ENCODE results near the gene CD320.
"Not testable (repeated sequence)": the region's sequence is repeated elsewhere in the genome, so short reads cannot be mapped to it uniquely, and the experiment has no call there.

The CD320 gene

DNA sequence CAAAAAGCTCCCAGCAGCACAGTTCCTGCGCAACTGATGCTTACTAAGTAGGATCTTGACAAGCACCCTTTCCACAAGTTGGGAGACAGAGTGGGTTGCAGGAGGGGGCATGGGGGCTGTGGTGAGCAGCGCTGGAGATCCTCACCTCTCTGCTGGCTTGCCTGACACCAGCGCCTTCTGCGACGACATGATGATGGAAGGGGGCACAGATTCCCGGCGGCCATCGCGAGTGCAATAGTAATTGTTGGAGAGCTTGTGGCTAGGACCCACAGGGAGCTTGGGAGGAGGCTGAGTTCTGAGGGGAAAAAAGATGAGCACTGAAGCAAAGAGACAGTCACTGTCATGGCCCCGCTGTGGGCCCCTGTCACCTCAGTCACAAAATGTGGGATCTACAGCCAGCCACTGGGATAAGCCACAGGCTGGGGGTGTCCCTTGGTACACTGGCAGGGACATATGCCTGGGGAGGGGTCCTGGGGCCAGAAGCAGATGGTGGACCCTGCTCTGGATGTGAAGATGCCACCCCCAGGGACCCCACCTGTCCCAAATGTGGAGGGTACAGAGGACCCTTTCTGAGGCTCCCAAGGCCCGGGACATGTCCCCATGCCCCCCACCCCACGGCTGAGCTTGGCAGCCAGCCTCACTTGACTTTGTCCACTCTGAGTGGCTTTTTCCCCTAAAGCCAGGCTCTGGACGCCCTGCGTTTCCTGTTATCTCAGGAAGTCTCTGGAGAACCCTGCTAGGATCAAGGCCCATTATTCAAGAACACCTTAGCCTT, 8.4 kb upstream of the CD320 start:
- Histone ChIP-seq H3K4me1 (ENCODE audit: control insufficient read depth, insufficient read depth, low read length) (peaks cover 11% of the 10 kb centered on the region), H3K36me3 (ENCODE audit: insufficient read depth, low read length) (peaks cover 28% of the 10 kb centered on the region), H3K4me3 (ENCODE audit: low read length) (no peak overlapping the region), H3K27me3 (ENCODE audit: control insufficient read depth, insufficient read depth, low read length) (no peaks in the 10 kb centered on the region), H3K9ac (ENCODE audit: low read depth, low read length) (no peak overlapping the region), H3K4me2 (ENCODE audit: low read length) (no peak overlapping the region), H3K9me3 (replicated peaks; ENCODE audit: low read length) (no peaks in the 10 kb centered on the region)

GRCh38 chr19:8314981-8315640, 7.0 kb upstream of the CD320 start:
- H3K9me3 ChIP-seq (replicated peaks; ENCODE audit: low read length); H3K9ac ChIP-seq (ENCODE audit: low read depth, low read length); H3K4me2 ChIP-seq (ENCODE audit: low read length); H3K27me3 ChIP-seq (ENCODE audit: control insufficient read depth, insufficient read depth, low read length); H3K4me1 ChIP-seq (ENCODE audit: control insufficient read depth, insufficient read depth, low read length); H3K4me3 ChIP-seq (ENCODE audit: low read length): not testable (repeated sequence)
- peaks cover 35% of the 10 kb centered on the region for H3K36me3 ChIP-seq (ENCODE audit: insufficient read depth, low read length)

GRCh38 chr19:8311461-8312260, 3.5 kb upstream of the CD320 start:
- Histone ChIP-seq H3K4me1 (ENCODE audit: control insufficient read depth, insufficient read depth, low read length) (peaks cover 13% of the 10 kb centered on the region), H3K4me3 (ENCODE audit: low read length) (no peak overlapping the region), H3K9ac (ENCODE audit: low read depth, low read length) (no peak overlapping the region), H3K36me3 (ENCODE audit: insufficient read depth, low read length) (peaks cover 35% of the 10 kb centered on the region), H3K9me3 (replicated peaks; ENCODE audit: low read length) (no peaks in the 10 kb centered on the region), H3K4me2 (ENCODE audit: low read length) (no peak overlapping the region), H3K27me3 (ENCODE audit: control insufficient read depth, insufficient read depth, low read length) (no peaks in the 10 kb centered on the region)

DNA sequence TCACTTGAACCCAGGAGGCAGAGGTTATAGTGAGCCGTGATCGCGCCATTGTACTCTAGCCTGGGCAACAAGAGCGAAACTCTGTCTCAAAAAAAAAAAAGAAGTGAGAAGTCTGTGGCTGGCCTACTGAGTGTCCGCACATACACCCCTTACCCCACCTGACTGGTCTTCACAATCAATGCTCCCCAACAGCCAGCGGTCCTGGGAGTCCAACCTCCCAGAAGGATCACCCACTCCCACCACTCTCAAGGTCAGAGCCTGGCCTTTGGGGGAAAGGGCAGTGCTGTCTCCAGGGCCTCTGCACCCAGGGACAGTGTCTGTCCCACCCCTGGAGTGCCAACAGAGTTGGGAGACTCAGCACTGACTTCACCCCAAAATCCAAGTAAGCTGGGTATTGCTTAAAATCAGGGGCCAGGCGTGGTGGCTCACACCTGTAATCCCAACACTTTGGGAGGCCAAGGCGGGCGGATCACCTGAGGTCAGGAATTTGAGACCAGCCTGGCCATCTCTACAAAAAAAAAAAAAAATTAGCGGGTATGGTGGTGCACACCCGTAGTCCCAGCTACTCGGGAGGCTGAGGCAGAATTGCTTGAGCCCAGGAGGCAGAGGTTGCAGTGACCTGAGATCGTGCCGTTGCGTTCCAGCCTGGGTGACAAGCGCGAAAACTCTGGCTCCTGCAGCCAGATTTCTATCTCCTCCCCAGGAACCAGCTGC, 2.3 kb upstream of the CD320 start:
- Histone ChIP-seq H3K27me3 (ENCODE audit: control insufficient read depth, insufficient read depth, low read length) (no peaks in the 10 kb centered on the region), H3K9ac (ENCODE audit: low read depth, low read length) (no peak overlapping the region), H3K36me3 (ENCODE audit: insufficient read depth, low read length) (peaks cover 29% of the 10 kb centered on the region), H3K4me3 (ENCODE audit: low read length) (no peak overlapping the region), H3K4me2 (ENCODE audit: low read length) (no peak overlapping the region), H3K4me1 (ENCODE audit: control insufficient read depth, insufficient read depth, low read length) (peaks cover 13% of the 10 kb centered on the region), H3K9me3 (replicated peaks; ENCODE audit: low read length) (no peaks in the 10 kb centered on the region)

- no peaks in the 10 kb centered on the region for H3K9me3 ChIP-seq (replicated peaks; ENCODE audit: low read length)
- peaks cover 20% of the 10 kb centered on the region for H3K36me3 ChIP-seq (ENCODE audit: insufficient read depth, low read length)
- H3K9ac ChIP-seq (ENCODE audit: low read depth, low read length): peak overlapping the region; percentile 80
- H3K4me1 ChIP-seq (ENCODE audit: control insufficient read depth, insufficient read depth, low read length): peaks cover 13% of the 10 kb centered on the region
- peak overlapping the region; percentile 77 for H3K4me3 ChIP-seq (ENCODE audit: low read length)
- peak overlapping the region; percentile 99 for H3K4me2 ChIP-seq (ENCODE audit: low read length)
- no peaks in the 10 kb centered on the region for H3K27me3 ChIP-seq (ENCODE audit: control insufficient read depth, insufficient read depth, low read length)
Measured at GRCh38 chr19:8308891-8309291, 733 bp upstream of the CD320 start.

DNA sequence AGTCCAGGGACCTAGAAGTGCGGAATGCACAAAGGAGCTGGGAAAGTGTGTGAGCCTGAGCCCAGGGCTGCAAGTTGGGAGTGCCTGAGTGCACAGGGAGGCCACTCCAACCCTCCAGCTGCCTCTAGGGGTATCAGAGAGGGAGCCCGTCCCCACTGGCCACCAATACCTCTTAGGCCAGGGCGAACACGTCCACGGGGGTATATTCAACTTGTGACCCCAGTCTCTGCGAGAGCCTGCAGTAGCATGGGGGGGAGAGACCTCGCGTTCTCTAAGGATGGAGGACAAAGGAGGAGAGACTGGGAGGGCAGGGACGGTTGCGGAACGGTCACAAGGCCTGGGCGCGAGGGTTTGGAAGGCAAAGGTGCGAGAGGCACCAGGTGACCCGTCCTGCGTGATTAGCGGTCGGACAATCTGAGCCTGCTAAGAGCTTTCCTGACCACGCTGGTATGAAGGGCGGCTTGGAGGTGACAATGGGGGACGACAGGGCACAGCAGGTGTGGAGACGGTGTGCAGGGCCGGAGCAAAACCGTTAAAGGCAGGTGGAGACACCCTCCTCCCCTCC, 676 bp downstream of the CD320 start:
- H3K4me2 ChIP-seq (ENCODE audit: low read length): peak overlapping the region; percentile 99

GRCh38 chr19:8306235-8307054, 1.7 kb downstream of the CD320 start:
- Histone ChIP-seq H3K4me1 (ENCODE audit: control insufficient read depth, insufficient read depth, low read length) (peaks cover 13% of the 10 kb centered on the region), H3K9ac (ENCODE audit: low read depth, low read length) (no peak overlapping the region), H3K36me3 (ENCODE audit: insufficient read depth, low read length) (peaks cover 7% of the 10 kb centered on the region), H3K27me3 (ENCODE audit: control insufficient read depth, insufficient read depth, low read length) (no peaks in the 10 kb centered on the region), H3K4me3 (ENCODE audit: low read length) (no peak overlapping the region), H3K9me3 (replicated peaks; ENCODE audit: low read length) (no peaks in the 10 kb centered on the region), H3K4me2 (ENCODE audit: low read length) (no peak overlapping the region)

More for the DNA sequence above, 676 bp downstream of the CD320 start:
- Histone ChIP-seq H3K9ac (ENCODE audit: low read depth, low read length) (peak overlapping the region; percentile 80), H3K9me3 (replicated peaks; ENCODE audit: low read length) (no peaks in the 10 kb centered on the region), H3K4me3 (ENCODE audit: low read length) (peak overlapping the region; percentile 77), H3K4me1 (ENCODE audit: control insufficient read depth, insufficient read depth, low read length) (peaks cover 13% of the 10 kb centered on the region), H3K36me3 (ENCODE audit: insufficient read depth, low read length) (peaks cover 14% of the 10 kb centered on the region), H3K27me3 (ENCODE audit: control insufficient read depth, insufficient read depth, low read length) (no peaks in the 10 kb centered on the region)

- H3K9ac ChIP-seq (ENCODE audit: low read depth, low read length): no peak overlapping the region
- H3K4me3 ChIP-seq (ENCODE audit: low read length): no peak overlapping the region
- H3K4me2 ChIP-seq (ENCODE audit: low read length): no peak overlapping the region
- H3K4me1 ChIP-seq (ENCODE audit: control insufficient read depth, insufficient read depth, low read length): peaks cover 13% of the 10 kb centered on the region
- H3K9me3 ChIP-seq (replicated peaks; ENCODE audit: low read length): no peaks in the 10 kb centered on the region
- H3K27me3 ChIP-seq (ENCODE audit: control insufficient read depth, insufficient read depth, low read length): no peaks in the 10 kb centered on the region
- peaks cover under 1% of the 10 kb centered on the region for H3K36me3 ChIP-seq (ENCODE audit: insufficient read depth, low read length)
Measured at GRCh38 chr19:8305798-8306197, 2.4 kb downstream of the CD320 start.

- no peaks in the 10 kb centered on the region for H3K9me3 ChIP-seq (replicated peaks; ENCODE audit: low read length)
- peaks cover 13% of the 10 kb centered on the region for H3K4me1 ChIP-seq (ENCODE audit: control insufficient read depth, insufficient read depth, low read length)
- no peaks in the 10 kb centered on the region for H3K36me3 ChIP-seq (ENCODE audit: insufficient read depth, low read length)
- H3K4me2 ChIP-seq (ENCODE audit: low read length): no peak overlapping the region
- no peaks in the 10 kb centered on the region for H3K27me3 ChIP-seq (ENCODE audit: control insufficient read depth, insufficient read depth, low read length)
- no peak overlapping the region for H3K4me3 ChIP-seq (ENCODE audit: low read length)
- H3K9ac ChIP-seq (ENCODE audit: low read depth, low read length): no peak overlapping the region
Measured at GRCh38 chr19:8304841-8305621, 3.1 kb downstream of the CD320 start.

- Histone ChIP-seq H3K4me2 (ENCODE audit: low read length) (no peak overlapping the region), H3K9me3 (replicated peaks; ENCODE audit: low read length) (no peaks in the 10 kb centered on the region), H3K4me3 (ENCODE audit: low read length) (no peak overlapping the region), H3K36me3 (ENCODE audit: insufficient read depth, low read length) (no peaks in the 10 kb centered on the region), H3K27me3 (ENCODE audit: control insufficient read depth, insufficient read depth, low read length) (no peaks in the 10 kb centered on the region), H3K9ac (ENCODE audit: low read depth, low read length) (no peak overlapping the region), H3K4me1 (ENCODE audit: control insufficient read depth, insufficient read depth, low read length) (peaks cover 4% of the 10 kb centered on the region)
Measured at GRCh38 chr19:8302734-8303133, 5.4 kb downstream of the CD320 start.
